ENCODE measurements around the gene CDH9.

CDH9 gene

GRCh38 chr5:26940994-26941393 is 97.4 kb downstream of the CDH9 start:
- no peaks in the 10 kb centered on the region for H3K27me3 ChIP-seq (ENCODE audit: insufficient read depth, poor library complexity, severe bottlenecking)
- no peak overlapping the region for H3K4me3 ChIP-seq (replicated peaks; ENCODE audit: insufficient read depth, low read length)
- H3K27ac ChIP-seq (replicated peaks), result no peak overlapping the region
- TF ChIP-seq CTCF (IDR thresholded peaks at IDR 0.05; ENCODE audit: insufficient read depth, low read length), result no peak
- no peak for TF ChIP-seq GABPA (IDR thresholded peaks at IDR 0.05; ENCODE audit: low read depth)
- TF ChIP-seq POLR2AphosphoS5 (IDR thresholded peaks at IDR 0.05; ENCODE audit: low read depth), result no peak
- TF ChIP-seq SPI1 (IDR thresholded peaks at IDR 0.05; ENCODE audit: borderline replicate concordance, low read depth), result no peak
- no peak for TF ChIP-seq REST (IDR thresholded peaks at IDR 0.05; ENCODE audit: insufficient replicate concordance, low read depth)
- DNase-seq (ENCODE audit: low read depth in 1 of 2, low spot score in 1 of 2), result no peak

DNA sequence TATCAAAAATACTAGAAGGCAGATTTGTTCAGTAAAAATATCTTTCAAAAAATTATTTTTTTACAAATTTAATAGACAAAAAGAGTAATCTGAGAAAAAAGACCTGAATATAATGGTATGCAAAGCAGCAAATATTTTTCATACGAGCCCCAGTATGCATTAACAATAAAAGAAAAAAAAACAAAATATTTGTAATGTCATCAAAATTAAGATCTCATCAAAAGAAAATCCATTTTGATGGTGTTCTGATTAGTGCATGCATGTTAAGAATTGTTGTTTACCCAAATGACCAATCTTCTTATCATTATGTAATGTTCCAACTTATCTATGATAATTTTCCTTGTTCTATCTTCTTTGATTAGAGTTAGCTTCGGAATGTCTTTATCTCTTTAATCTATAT is 106.1 kb downstream of the CDH9 start:
- H3K27ac ChIP-seq (replicated peaks), result no peak overlapping the region
- TF ChIP-seq REST (IDR thresholded peaks at IDR 0.05; ENCODE audit: insufficient replicate concordance, low read depth) (no peak), CTCF (IDR thresholded peaks at IDR 0.05; ENCODE audit: insufficient read depth, low read length) (no peak), POLR2AphosphoS5 (IDR thresholded peaks at IDR 0.05; ENCODE audit: low read depth) (no peak), SPI1 (IDR thresholded peaks at IDR 0.05; ENCODE audit: borderline replicate concordance, low read depth) (no peak), GABPA (IDR thresholded peaks at IDR 0.05; ENCODE audit: low read depth) (no peak)
- H3K27me3 ChIP-seq (ENCODE audit: insufficient read depth, poor library complexity, severe bottlenecking), result no peaks in the 10 kb centered on the region
- no peak overlapping the region for H3K4me3 ChIP-seq (replicated peaks; ENCODE audit: insufficient read depth, low read length)
- no peak for DNase-seq (ENCODE audit: low read depth in 1 of 2, low spot score in 1 of 2)

DNA sequence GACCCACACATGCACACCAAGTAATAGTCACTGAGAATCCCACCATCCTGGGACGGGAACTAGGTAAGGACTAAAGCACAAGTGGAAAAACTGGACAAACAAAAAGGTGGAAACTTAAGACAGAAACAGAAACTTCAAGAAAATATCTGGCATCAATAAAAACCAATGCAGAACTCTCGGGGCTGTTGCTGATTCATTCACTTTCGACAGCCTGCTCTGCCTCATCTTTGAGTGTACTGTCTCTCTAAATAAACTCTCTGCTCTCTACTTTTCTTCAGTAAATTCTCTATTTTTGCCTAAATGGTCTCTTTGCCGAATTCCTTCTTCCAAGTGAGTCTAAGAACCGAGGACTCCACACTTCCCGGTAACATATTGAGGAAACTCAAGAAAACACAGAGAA is 116.9 kb downstream of the CDH9 start:
- no peaks in the 10 kb centered on the region for H3K27me3 ChIP-seq (ENCODE audit: insufficient read depth, poor library complexity, severe bottlenecking)
- no peak overlapping the region for H3K4me3 ChIP-seq (replicated peaks; ENCODE audit: insufficient read depth, low read length)
- no peak overlapping the region for H3K27ac ChIP-seq (replicated peaks)
- no peak for TF ChIP-seq REST (IDR thresholded peaks at IDR 0.05; ENCODE audit: insufficient replicate concordance, low read depth)
- TF ChIP-seq CTCF (IDR thresholded peaks at IDR 0.05; ENCODE audit: insufficient read depth, low read length), result no peak
- no peak for TF ChIP-seq SPI1 (IDR thresholded peaks at IDR 0.05; ENCODE audit: borderline replicate concordance, low read depth)
- TF ChIP-seq POLR2AphosphoS5 (IDR thresholded peaks at IDR 0.05; ENCODE audit: low read depth), result no peak
- no peak for TF ChIP-seq GABPA (IDR thresholded peaks at IDR 0.05; ENCODE audit: low read depth)
- DNase-seq (ENCODE audit: low read depth in 1 of 2, low spot score in 1 of 2), result no peak
